Measurements from ENCODE around the gene PGP.

- no peak for TF ChIP-seq CTCF (IDR thresholded peaks at IDR 0.05 in 2 of 3, conservative IDR thresholded peaks at IDR 0.05 in 1 of 3; ENCODE audit: borderline replicate concordance in 1 of 3, insufficient read depth in 1 of 3, low read depth in 2 of 3, low read length in 2 of 3)
- no peak for TF ChIP-seq CEBPB (IDR thresholded peaks at IDR 0.05; ENCODE audit: low read depth)
- no peak for TF ChIP-seq EZH2 (IDR thresholded peaks at IDR 0.05)
- TF ChIP-seq EZH2phosphoT487 (IDR thresholded peaks at IDR 0.05; ENCODE audit: borderline replicate concordance), result no peak
- no peak for TF ChIP-seq REST (IDR thresholded peaks at IDR 0.05; ENCODE audit: low read depth)
- TF ChIP-seq RAD21 (IDR thresholded peaks at IDR 0.05; ENCODE audit: low read depth), result no peak
- TF ChIP-seq, protein P1, sequence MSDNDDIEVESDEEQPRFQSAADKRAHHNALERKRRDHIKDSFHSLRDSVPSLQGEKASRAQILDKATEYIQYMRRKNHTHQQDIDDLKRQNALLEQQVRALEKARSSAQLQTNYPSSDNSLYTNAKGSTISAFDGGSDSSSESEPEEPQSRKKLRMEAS (IDR thresholded peaks at IDR 0.05), result no peak
- TF ChIP-seq POLR2A (IDR thresholded peaks at IDR 0.05; ENCODE audit: borderline replicate concordance, extremely low read depth, insufficient read depth, insufficient read length), result no peak
- TF ChIP-seq TCF7L2 (IDR thresholded peaks at IDR 0.05; ENCODE audit: borderline replicate concordance, extremely low read depth, insufficient read depth, insufficient read length), result no peak
- TF ChIP-seq ELF1 (IDR thresholded peaks at IDR 0.05; ENCODE audit: borderline replicate concordance, low read depth), result no peak
- TF ChIP-seq ZNF274 (IDR thresholded peaks at IDR 0.05; ENCODE audit: low read depth, low read length), result no peak
Observed at GRCh38 chr16:2226245-2226793, 11.7 kb upstream of the PGP start.
